GM18526 (cell line): ENCODE results near the gene MRPS21.

Experiments
- POLR2A ChIP-seq: IDR thresholded peaks from 3 replicates; pipeline ENCODE4 v1.6.1; 2011; ENCODE audit not compliant: insufficient read length; ENCODE audit errors: extremely low read depth

Gene MRPS21

GRCh38 chr1:150293433-150294253 lies at the start of gene MRPS21:
Gene MRPS21 (plus strand): TSS chr1:150293861. CDS start chr1:150294367, 506 bp downstream.
- TF ChIP-seq POLR2A = peak; percentile 94

- TF ChIP-seq POLR2A = no peak
These were observed 43.7 kb upstream of the MRPS21 start for GRCh38 chr1:150249936-150250335.

GRCh38 chr1:150256198-150256553 lies 37.5 kb upstream of the MRPS21 start:
- TF ChIP-seq POLR2A = no peak

GRCh38 chr1:150256554-150257341 lies 36.9 kb upstream of the MRPS21 start:
- no peak for TF ChIP-seq POLR2A

- no peak for TF ChIP-seq POLR2A
These were observed 35.8 kb upstream of the MRPS21 start, which contains the start of gene CA14 for GRCh38 chr1:150257624-150258585. Gene CA14 (plus strand): TSS chr1:150257774. CDS start chr1:150258129, 355 bp downstream.

GRCh38 chr1:150259217-150259616 lies 34.4 kb upstream of the MRPS21 start:
- TF ChIP-seq POLR2A = no peak

- TF ChIP-seq POLR2A = no peak
These were observed 33.6 kb upstream of the MRPS21 start for GRCh38 chr1:150259758-150260669.

- no peak for TF ChIP-seq POLR2A
These were observed 32.3 kb upstream of the MRPS21 start for GRCh38 chr1:150261367-150261766.

- no peak for TF ChIP-seq POLR2A
These were observed 31.0 kb upstream of the MRPS21 start for GRCh38 chr1:150262388-150263320.

- TF ChIP-seq POLR2A = no peak
These were observed 30.1 kb upstream of the MRPS21 start for GRCh38 chr1:150263549-150263948.

- TF ChIP-seq POLR2A = no peak
These were observed 25.8 kb upstream of the MRPS21 start for GRCh38 chr1:150267896-150268295.

- no peak for TF ChIP-seq POLR2A
These were observed 25.3 kb upstream of the MRPS21 start for GRCh38 chr1:150268340-150268704.
